Endothelial cell of umbilical vein (primary cell): ENCODE measurements around the gene IRX5. TPM values are rescaled to one million over a fixed set of nuclear protein-coding genes. Genes with fewer than 3 reads are reported as not detected.

Source experiments
- BruUV-seq: library from RNA; stranded (reverse); fragments of 400-500 nt; replicated peaks from 2 replicates; lab custom pipeline; 2021; lab: Mats Ljungman, UMichigan
- CTCF ChIA-PET: fragments of 300-600, 350-600 bp; sonication (Branson Sonifier 250); formaldehyde crosslinking; loops from one replicate; lab custom pipeline; 2021; ENCODE audit warnings: antibody characterized with exemption, inconsistent platforms; lab: Charles Lee
- POLR2A ChIA-PET: fragments of 300-600, 350-600 bp; sonication (Branson Sonifier 250); formaldehyde crosslinking; loops from one replicate; lab custom pipeline; 2021; ENCODE audit warnings: antibody characterized with exemption, inconsistent platforms; lab: Charles Lee
- DNase-seq: peaks from one replicate; pipeline ENCODE4 v3.0.0-alpha.2; 2011; ENCODE audit warnings: low read depth, low spot score
- FAIRE-seq: peaks from 2 replicates; lab custom pipeline; 2011; peaks lifted over from hg19 to GRCh38; lab: Jason Lieb, UNC
- H2AFZ ChIP-seq: 2 replicates; pipeline ENCODE4 v1.6.0; 2012; ENCODE audit warnings: low read depth, low read length, control low read depth, inconsistent platforms
- H3K27ac ChIP-seq: 2 replicates; pipeline ENCODE4 v1.5.1; 2011; ENCODE audit warnings: low read depth, mild to moderate bottlenecking, control low read depth, low read length, moderate library complexity; ENCODE audit not compliant: insufficient read depth
- H3K27me3 ChIP-seq, 2 experiments: 2 replicates each; pipeline versions ENCODE4 v1.6.0 to v1.6.1; 2011; ENCODE audit warnings: low read length in 2 of 2, mixed read lengths in 1 of 2; ENCODE audit not compliant: control insufficient read depth in 2 of 2, insufficient read depth in 2 of 2
- H3K36me3 ChIP-seq, 2 experiments: 2 replicates in 1 of 2; 3 replicates in 1 of 2; pipeline ENCODE4 v1.5.1; 2011; ENCODE audit warnings: low read length in 2 of 2, mild to moderate bottlenecking in 1 of 2, moderate library complexity in 1 of 2; ENCODE audit not compliant: control insufficient read depth in 2 of 2, insufficient read depth in 2 of 2; ENCODE audit errors: extremely low read depth in 1 of 2
- H3K4me1 ChIP-seq: 3 replicates; pipeline ENCODE4 v1.5.1; 2011; ENCODE audit warnings: mild to moderate bottlenecking, low read length; ENCODE audit not compliant: control insufficient read depth, insufficient read depth; ENCODE audit errors: extremely low read depth
- H3K4me2 ChIP-seq: 2 replicates; pipeline ENCODE4 v1.6.1; 2011; ENCODE audit warnings: low read length, control low read depth, mixed read lengths; ENCODE audit not compliant: insufficient read depth
- H3K4me3 ChIP-seq, 3 experiments: fragments of 200-600 bp in 1 of 3; sonication (generic), shearing (Covaris generic) in 1 of 3; replicated peaks in 1 of 3; 2 replicates each; pipeline ENCODE4 v1.5.1; 2011 to 2016; ENCODE audit warnings: control low read depth in 3 of 3, low read length in 3 of 3, mild to moderate bottlenecking in 2 of 3, inconsistent platforms in 1 of 3, low read depth in 1 of 3, moderate library complexity in 1 of 3; ENCODE audit not compliant: insufficient read depth in 1 of 3
- H3K79me2 ChIP-seq: 2 replicates; pipeline ENCODE4 v1.6.0; 2012; ENCODE audit warnings: low read length, inconsistent platforms; ENCODE audit not compliant: control insufficient read depth, insufficient read depth
- H3K9ac ChIP-seq: replicated peaks from 2 replicates; pipeline ENCODE3; 2011; ENCODE audit warnings: low read length, control low read depth; ENCODE audit not compliant: insufficient read depth; ENCODE audit errors: extremely low read depth
- H3K9me1 ChIP-seq: replicated peaks from 3 replicates; pipeline ENCODE4 v1.6.0; 2011; ENCODE audit warnings: mild to moderate bottlenecking, low read length; ENCODE audit not compliant: control insufficient read depth, insufficient read depth; ENCODE audit errors: extremely low read depth
- H3K9me3 ChIP-seq: replicated peaks from 2 replicates; pipeline ENCODE4 v1.5.1; 2012; ENCODE audit warnings: low read length, inconsistent platforms; ENCODE audit not compliant: control insufficient read depth, insufficient read depth
- H4K20me1 ChIP-seq: replicated peaks from 2 replicates; pipeline ENCODE3; 2011; ENCODE audit warnings: mild to moderate bottlenecking, low read length; ENCODE audit not compliant: control insufficient read depth, insufficient read depth; ENCODE audit errors: extremely low read depth
- CTCF ChIP-seq, 2 donors: IDR thresholded peaks; 1 replicate in 1 of 2; 2 replicates in 1 of 2; pipeline ENCODE4 v1.5.1; 2011; ENCODE audit warnings: low read length in 2 of 2, mild to moderate bottlenecking in 2 of 2, moderate library complexity in 2 of 2, control low read depth in 1 of 2, inconsistent platforms in 1 of 2, low read depth in 1 of 2; ENCODE audit not compliant: insufficient read depth in 1 of 2; ENCODE audit errors: extremely low read depth in 1 of 2
- EZH2 ChIP-seq: IDR thresholded peaks from 2 replicates; pipeline ENCODE4 v1.6.1; 2012; ENCODE audit warnings: borderline replicate concordance, low read depth, mild to moderate bottlenecking, moderate library complexity, low read length, inconsistent platforms; ENCODE audit not compliant: severe bottlenecking
- FOS ChIP-seq: IDR thresholded peaks from 2 replicates; pipeline ENCODE4 v1.6.1; 2011; ENCODE audit warnings: mild to moderate bottlenecking, low read length, moderate library complexity, borderline replicate concordance; ENCODE audit not compliant: insufficient read depth
- GATA2 ChIP-seq: IDR thresholded peaks from 2 replicates; pipeline ENCODE4 v1.7.0; 2011; ENCODE audit warnings: low read depth, mild to moderate bottlenecking, moderate library complexity, mixed read lengths, low read length; ENCODE audit not compliant: insufficient read length, insufficient read depth
- JUN ChIP-seq: IDR thresholded peaks from 2 replicates; pipeline ENCODE4 v1.6.1; 2011; ENCODE audit warnings: borderline replicate concordance, low read depth; ENCODE audit not compliant: insufficient read length, insufficient read depth
- MAX ChIP-seq: IDR thresholded peaks from 2 replicates; pipeline ENCODE4 v1.6.1; 2011; ENCODE audit not compliant: insufficient read depth, insufficient read length
- MYC ChIP-seq: IDR thresholded peaks from one replicate; pipeline ENCODE4 v1.6.1; 2011; ENCODE audit warnings: mild to moderate bottlenecking, low read depth, low read length
- POLR2A ChIP-seq: IDR thresholded peaks from 2 replicates; pipeline ENCODE4 v1.6.1; 2012; ENCODE audit warnings: low read depth, mild to moderate bottlenecking, control low read depth, low read length
- POLR2AphosphoS5 ChIP-seq: IDR thresholded peaks from 2 replicates; pipeline ENCODE4 v1.6.1; 2012; ENCODE audit warnings: low read depth, mild to moderate bottlenecking, control low read depth, low read length, moderate library complexity; ENCODE audit not compliant: insufficient read depth
- dilution Hi-C: fragments of 300-500 bp; cut with MboI; formaldehyde crosslinking; loops from one replicate; pipeline ENCODE4 v1.15.0; 2019; ENCODE audit warnings: low sequenced_read_pairs; ENCODE audit not compliant: extremely low pct_ligation_motif_present
- intact Hi-C: fragments of 100-400 bp; cut with micrococcal nuclease; formaldehyde crosslinking; loops from one replicate; pipeline ENCODE4 v1.10.0; 2022
- polyA plus RNA-seq, 4 experiments: library from polyadenylated mRNA; depleted of rRNA in 3 of 4; stranded (reverse) in 3 of 4; unstranded in 1 of 4; fragments of >200 nt; gene quantifications; 2 replicates each; pipeline versions ENCODE4 v1.2.1 to v1.2.3, GENCODE V29; 2011 to 2012; ENCODE audit warnings: missing spikeins in 1 of 4
- total RNA-seq: library from RNA; stranded (reverse); gene quantifications from 2 replicates; pipeline ENCODE4 v1.2.3, GENCODE V29; 2021

The IRX5 gene
- total and polyA plus RNA-seq, 2 donors (not counting 3 experiments of a cell fraction or from before 2014, with no cell fraction given), result not detected

- DNase-seq (no peak), FAIRE-seq (no peak)
- H3K4me3 ChIP-seq, result no peak overlapping the region
- no peaks in the 10 kb centered on the region for H3K79me2 ChIP-seq
- no peak overlapping the region for H3K9ac ChIP-seq
- no peak overlapping the region for H3K4me2 ChIP-seq
- H3K27me3 ChIP-seq, result peaks cover 29 to 37% of the 10 kb centered on the region in 2 experiments
- no peaks in the 10 kb centered on the region for H4K20me1 ChIP-seq
- POLR2A ChIA-PET, result no interaction called here
- no peak for TF ChIP-seq POLR2A
- TF ChIP-seq EZH2, result no peak
- no peak for TF ChIP-seq POLR2AphosphoS5
- no peak for TF ChIP-seq GATA2
- no peak for TF ChIP-seq FOS
- TF ChIP-seq MYC, result no peak
- no peak for TF ChIP-seq MAX
- TF ChIP-seq JUN, result no peak
- no peak for TF ChIP-seq CTCF (IDR thresholded peaks at IDR 0.05; ENCODE audit: extremely low read depth in 1 of 2, insufficient read depth in 1 of 2, low read depth in 1 of 2, low read length in 2 of 2)
- H2AFZ ChIP-seq, result no peak overlapping the region
- H3K27ac ChIP-seq, result no peak overlapping the region
- intact Hi-C loops (no loop called here), dilution Hi-C loops (no loop called here)
- no peaks in the 10 kb centered on the region for H3K9me3 ChIP-seq
- no peaks in the 10 kb centered on the region for H3K36me3 ChIP-seq
- CTCF ChIA-PET, result no interaction called here
- no peaks in the 10 kb centered on the region for H3K4me1 ChIP-seq
- no TSS peak for BruUV-seq
- no peaks in the 10 kb centered on the region for H3K9me1 ChIP-seq
Observed at GRCh38 chr16:54944002-54944401, 13.3 kb downstream of the IRX5 start.
